GM18517 (cell line): ENCODE measurements around the gene TMA7B.
"Not testable (repeated sequence)": the region's sequence is repeated elsewhere in the genome, so short reads cannot be mapped to it uniquely, and the experiment has no call there.

Experiments used
- ATAC-seq: cut with Tn5 transposase; IDR thresholded peaks from one replicate; pipeline ENCODE4 v1.9.1; 2021; ENCODE audit warnings: mild to moderate bottlenecking, moderate library complexity; ENCODE audit not compliant: unreplicated experiment

The TMA7B gene

GRCh38 chr22:39951603-39952293, 8.4 kb upstream of the TMA7B start:
- not testable (repeated sequence) for ATAC-seq

- ATAC-seq, result no peak
Measured at GRCh38 chr22:39952347-39952746, 7.8 kb upstream of the TMA7B start.

GRCh38 chr22:39953101-39953500, 7.1 kb upstream of the TMA7B start:
- no peak for ATAC-seq

- ATAC-seq, result no peak
Measured at GRCh38 chr22:39954584-39955055, 5.6 kb upstream of the TMA7B start.

GRCh38 chr22:39955675-39956074, 4.5 kb upstream of the TMA7B start:
- no peak for ATAC-seq

GRCh38 chr22:39956932-39957664, 3.1 kb upstream of the TMA7B start:
- no peak for ATAC-seq

GRCh38 chr22:39958009-39958711, 2.0 kb upstream of the TMA7B start:
- ATAC-seq, result no peak

GRCh38 chr22:39958949-39959639, 1.1 kb upstream of the TMA7B start:
- ATAC-seq, result no peak

- ATAC-seq, result peak; percentile 78
Measured at GRCh38 chr22:39960791-39961746, 872 bp downstream of the TMA7B start.

- ATAC-seq, result no peak
Measured at GRCh38 chr22:39962071-39962470, 1.9 kb downstream of the TMA7B start.

GRCh38 chr22:39965748-39966147, 5.6 kb downstream of the TMA7B start:
- ATAC-seq, result no peak

GRCh38 chr22:39966470-39966869, 6.3 kb downstream of the TMA7B start:
- ATAC-seq, result no peak

GRCh38 chr22:39967103-39967829, 7.1 kb downstream of the TMA7B start:
- no peak for ATAC-seq

GRCh38 chr22:39967996-39968972, 8.1 kb downstream of the TMA7B start:
- no peak for ATAC-seq

GRCh38 chr22:39970742-39971141, 10.5 kb downstream of the TMA7B start:
- ATAC-seq, result no peak

- no peak for ATAC-seq
Measured at GRCh38 chr22:39972641-39973040, 12.4 kb downstream of the TMA7B start.

- ATAC-seq, result no peak
Measured at GRCh38 chr22:39973656-39974055, 13.5 kb downstream of the TMA7B start.

- no peak for ATAC-seq
Measured at GRCh38 chr22:39974065-39974464, 13.9 kb downstream of the TMA7B start.
